GM18867 (cell line): ENCODE measurements around the gene SELL.
A peak's percentile ranks its signal among the peaks of the same experiment; 100 is the strongest.
"Not testable (repeated sequence)": the region's sequence is repeated elsewhere in the genome, so short reads cannot be mapped to it uniquely, and the experiment has no call there.

Experiments used
- ATAC-seq: cut with Tn5 transposase; IDR thresholded peaks from one replicate; pipeline ENCODE4 v1.9.1; 2021; ENCODE audit warnings: mild to moderate bottlenecking, moderate library complexity; ENCODE audit not compliant: unreplicated experiment

SELL gene

GRCh38 chr1:169670244-169670643, 41.2 kb downstream of the SELL start:
- not testable (repeated sequence) for ATAC-seq

GRCh38 chr1:169667699-169668596, 43.5 kb downstream of the SELL start:
- not testable (repeated sequence) for ATAC-seq

DNA sequence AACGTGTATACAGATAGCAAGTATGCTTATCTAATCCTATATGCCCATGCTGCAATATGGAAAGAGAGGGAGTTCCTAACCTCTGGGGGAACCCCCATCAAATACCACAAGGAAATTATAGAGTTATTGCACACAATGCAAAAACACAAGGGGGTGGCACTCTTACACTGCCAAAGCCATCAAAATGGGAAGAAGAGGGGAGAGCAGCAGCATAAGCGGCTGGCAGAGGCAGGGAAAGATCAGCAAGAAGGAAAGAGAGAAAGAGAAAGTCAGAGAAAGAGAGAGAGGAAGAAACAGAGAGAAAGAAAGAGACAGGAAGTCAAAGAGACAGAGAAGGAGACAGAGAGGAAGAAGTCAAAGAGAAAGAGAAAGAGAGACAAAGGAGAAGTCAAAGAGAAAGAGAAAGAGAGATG, 44.2 kb downstream of the SELL start:
- peak; percentile 80 for ATAC-seq

GRCh38 chr1:169662680-169663079, 48.7 kb downstream of the SELL start:
- ATAC-seq = not testable (repeated sequence)

- ATAC-seq = not testable (repeated sequence)
Measured at GRCh38 chr1:169661066-169661465, 50.4 kb downstream of the SELL start.

GRCh38 chr1:169658777-169659176, 52.6 kb downstream of the SELL start:
- not testable (repeated sequence) for ATAC-seq

DNA sequence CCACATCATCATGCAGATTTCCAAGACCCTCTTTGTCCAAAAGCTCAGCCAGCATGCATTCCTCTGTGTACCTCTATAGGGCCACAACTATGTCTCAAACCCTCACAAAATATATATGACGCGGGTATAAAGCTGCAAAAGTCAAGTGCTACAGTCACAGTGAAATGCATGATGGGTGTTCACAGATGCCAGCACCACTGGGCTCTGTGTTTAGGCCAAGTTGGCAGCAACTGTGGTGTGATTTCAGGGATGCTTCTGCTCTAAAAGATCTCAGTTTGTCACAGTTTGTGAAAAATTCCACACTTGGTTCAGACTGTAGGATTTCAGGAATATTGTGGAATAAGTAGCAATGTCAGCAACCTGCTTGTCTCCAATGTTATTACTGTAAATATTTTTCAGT, 57.5 kb downstream of the SELL start:
- ATAC-seq = no peak

- no peak for ATAC-seq
Measured at GRCh38 chr1:169651035-169651434, 60.4 kb downstream of the SELL start.

DNA sequence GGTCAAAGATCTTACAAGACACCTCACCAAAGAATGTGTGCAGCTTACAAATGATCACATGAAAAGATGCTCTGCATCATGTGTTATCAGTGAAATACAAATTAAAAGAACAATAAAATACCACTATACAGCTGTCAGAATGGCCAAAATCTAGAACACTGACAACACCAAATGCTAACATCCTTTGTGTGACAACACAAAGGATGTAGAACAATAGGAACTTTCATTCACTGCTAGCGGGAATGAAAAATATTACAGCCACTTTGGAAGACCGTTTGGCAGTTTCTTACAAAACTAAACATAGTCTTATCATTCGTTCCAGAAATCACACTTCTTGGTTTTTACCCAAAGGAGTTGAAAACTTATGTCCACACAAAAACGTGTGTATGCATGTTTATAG, 60.9 kb downstream of the SELL start:
- no peak for ATAC-seq

- no peak for ATAC-seq
Measured at GRCh38 chr1:169648709-169649108, 62.7 kb downstream of the SELL start.

GRCh38 chr1:169648187-169648586, 63.2 kb downstream of the SELL start:
- no peak for ATAC-seq

DNA sequence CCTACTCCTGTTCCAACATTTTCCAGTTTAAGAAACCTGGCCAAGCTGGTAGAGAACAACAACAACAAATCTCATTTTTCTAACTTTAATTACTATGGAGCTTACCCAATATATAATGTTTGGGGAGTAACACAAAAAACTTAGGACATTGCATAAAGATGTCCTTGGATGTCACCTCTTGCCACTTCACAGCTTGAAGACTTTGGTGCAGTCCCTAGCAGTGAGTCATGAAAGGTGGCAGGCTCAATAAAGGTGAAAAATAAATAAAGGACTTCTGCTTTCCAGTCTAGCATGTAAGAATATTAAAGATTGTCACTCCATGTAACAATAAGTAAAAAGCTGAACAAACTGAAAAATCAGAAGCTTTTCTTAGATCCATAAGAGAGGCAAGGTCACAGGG, 63.9 kb downstream of the SELL start:
- ATAC-seq = no peak

DNA sequence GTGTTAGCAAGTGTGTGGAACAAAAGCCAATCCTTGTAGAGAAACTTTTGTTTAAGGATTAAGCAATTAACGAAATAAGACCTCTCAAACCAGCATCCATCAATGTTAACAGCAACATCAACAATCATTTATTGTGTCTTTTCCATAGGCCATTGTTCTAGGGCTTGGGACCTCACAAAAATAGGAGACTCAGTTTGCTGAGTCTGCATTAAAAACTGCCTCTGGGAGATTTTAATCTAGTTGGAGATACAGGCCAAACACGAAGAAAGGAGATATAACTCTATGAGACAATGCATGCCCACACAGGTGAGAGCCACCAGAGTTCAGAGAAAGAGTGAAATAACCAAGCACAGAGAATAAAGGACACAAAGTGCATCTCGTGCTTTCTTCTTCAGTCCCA, 67.1 kb downstream of the SELL start:
- no peak for ATAC-seq
